HCT116 (cell line): Measurements from ENCODE around the gene CPNE7. TPM values are rescaled to one million over a fixed set of nuclear protein-coding genes. Genes with fewer than 3 reads are reported as not detected.

Experiments used
- ATAC-seq: fragments of 200-7000 bp; cut with Tn5 transposase; 2 replicates; pipeline ENCODE4 v1.9.1; 2020; ENCODE audit warnings: mild to moderate bottlenecking, moderate library complexity
- BruUV-seq: library from RNA; stranded (reverse); fragments of 400-500 nt; replicated peaks from 2 replicates; lab custom pipeline; 2021; lab: Mats Ljungman, UMichigan
- CTCF ChIA-PET: fragments of 300-600 bp; sonication (Branson Sonifier 250); formaldehyde crosslinking; loops from one replicate; lab custom pipeline; 2021; ENCODE audit warnings: antibody characterized with exemption; lab: Charles Lee
- POLR2A ChIA-PET: fragments of 300-600, 350-600 bp; sonication (Branson Sonifier 250); formaldehyde crosslinking; loops from one replicate; lab custom pipeline; 2021; ENCODE audit warnings: antibody characterized with exemption; lab: Charles Lee
- RAD21 ChIA-PET, 2 experiments: fragments of 300-600 bp; sonication (Branson Sonifier 250); formaldehyde crosslinking; loops; one replicate each; lab custom pipeline; 2023; ENCODE audit warnings: low total read pairs in 2 of 2; ENCODE audit not compliant: uncharacterized antibody in 2 of 2, unreplicated experiment in 2 of 2, low non-redundant PET in 1 of 2; lab: Charles Lee
- DNase-seq: peaks from one replicate; pipeline ENCODE4 v3.0.0-alpha.2; 2010; ENCODE audit warnings: low read depth, low spot score
- H2AFZ ChIP-seq: fragments of 200-600 bp; shearing (Covaris generic), sonication (generic); 2 replicates; pipeline ENCODE4 v1.6.1; 2017; ENCODE audit warnings: low read depth, mixed run types, mixed read lengths, antibody characterized with exemption, low read length; ENCODE audit not compliant: poor library complexity, severe bottlenecking
- H3K27ac ChIP-seq: 2 replicates; pipeline ENCODE4 v1.5.1; 2012; ENCODE audit warnings: low read depth, low read length
- H3K27me3 ChIP-seq: fragments of 200-600 bp; sonication (generic); 2 replicates; pipeline ENCODE4 v1.6.1; 2016; ENCODE audit warnings: mixed run types, low read length, mixed read lengths; ENCODE audit not compliant: insufficient read depth
- H3K36me3 ChIP-seq, 2 experiments: fragments of 200-500 bp in 1 of 2; fragments of 200-600 bp in 1 of 2; sonication (Bioruptor generic) in 1 of 2; sonication (generic) in 1 of 2; 2 replicates each; pipeline versions ENCODE4 v1.5.1 to v1.6.1; 2014 to 2016; ENCODE audit warnings: low read length in 2 of 2, inconsistent platforms in 1 of 2, mixed read lengths in 1 of 2, mixed run types in 1 of 2; ENCODE audit not compliant: insufficient read depth in 2 of 2, control insufficient read depth in 1 of 2
- H3K4me1 ChIP-seq, 2 experiments: fragments of 200-600 bp in 1 of 2; sonication (generic) in 1 of 2; 2 replicates each; pipeline versions ENCODE4 v1.5.1 to v1.6.1; 2012 to 2017; ENCODE audit warnings: low read length in 2 of 2, inconsistent platforms in 1 of 2, mild to moderate bottlenecking in 1 of 2, mixed read lengths in 1 of 2, mixed run types in 1 of 2, moderate library complexity in 1 of 2; ENCODE audit not compliant: insufficient read depth in 2 of 2, control insufficient read depth in 1 of 2
- H3K4me2 ChIP-seq: fragments of 200-600 bp; sonication (generic); 2 replicates; pipeline ENCODE4 v1.6.1; 2017; ENCODE audit warnings: mixed run types, low read length, mixed read lengths
- H3K4me3 ChIP-seq, 2 experiments: fragments of 200-600 bp in 1 of 2; sonication (generic) in 1 of 2; replicated peaks in 1 of 2; 2 replicates each; pipeline ENCODE4 v1.5.1; 2011 to 2016; ENCODE audit warnings: low read length in 2 of 2, control low read depth in 1 of 2, low read depth in 1 of 2, mild to moderate bottlenecking in 1 of 2, mixed read lengths in 1 of 2, mixed run types in 1 of 2
- H3K79me2 ChIP-seq: fragments of 200-600 bp; sonication (generic); 2 replicates; pipeline ENCODE4 v1.6.1; 2017; ENCODE audit warnings: mild to moderate bottlenecking, mixed run types, low read length, moderate library complexity, mixed read lengths; ENCODE audit not compliant: insufficient read depth
- H3K9ac ChIP-seq: fragments of 200-600 bp; sonication (generic); 2 replicates; pipeline ENCODE4 v1.6.1; 2016; ENCODE audit warnings: low read length, mixed read lengths
- H3K9me2 ChIP-seq: fragments of 200-600 bp; sonication (generic), shearing (Covaris generic); 2 replicates; pipeline ENCODE4 v1.6.1; 2017; ENCODE audit warnings: mixed run types, mild to moderate bottlenecking, moderate library complexity; ENCODE audit not compliant: insufficient read depth
- H3K9me3 ChIP-seq, 2 experiments: fragments of 200-500 bp in 1 of 2; fragments of 200-600 bp in 1 of 2; sonication (Bioruptor generic) in 1 of 2; sonication (generic) in 1 of 2; 2 replicates each; pipeline ENCODE4 v1.6.1; 2014 to 2017; ENCODE audit warnings: low read length in 2 of 2, mixed read lengths in 2 of 2, inconsistent platforms in 1 of 2, low read depth in 1 of 2, mild to moderate bottlenecking in 1 of 2, mixed run types in 1 of 2, moderate library complexity in 1 of 2; ENCODE audit not compliant: control insufficient read depth in 1 of 2, insufficient read depth in 1 of 2
- H4K20me1 ChIP-seq: fragments of 200-600 bp; sonication (generic), shearing (Covaris generic); 2 replicates; pipeline ENCODE4 v1.6.1; 2017; ENCODE audit warnings: mixed run types, mild to moderate bottlenecking, moderate library complexity; ENCODE audit not compliant: insufficient read depth
- ATF3 ChIP-seq: IDR thresholded peaks from 2 replicates; pipeline ENCODE4 v1.6.1; 2012
- CBX3 ChIP-seq: IDR thresholded peaks from 2 replicates; pipeline ENCODE4 v1.6.1; 2012; ENCODE audit warnings: low read depth
- EGR1 ChIP-seq: IDR thresholded peaks from 2 replicates; pipeline ENCODE4 v1.6.1; 2012; ENCODE audit warnings: low read depth
- ELF1 ChIP-seq: IDR thresholded peaks from 2 replicates; pipeline ENCODE4 v1.6.1; 2012; ENCODE audit warnings: low read depth, borderline replicate concordance
- EZH2 ChIP-seq: fragments of 200-600 bp; sonication (generic); IDR thresholded peaks from 2 replicates; pipeline ENCODE4 v1.6.1; 2017; ENCODE audit warnings: antibody characterized with exemption, mixed run types
- EZH2phosphoT487 ChIP-seq: fragments of 200-600 bp; IDR thresholded peaks from 2 replicates; pipeline ENCODE4 v1.6.1; 2018; ENCODE audit warnings: antibody characterized with exemption, borderline replicate concordance
- POLR2A ChIP-seq: IDR thresholded peaks from 2 replicates; pipeline ENCODE4 v1.7.0; 2011; ENCODE audit warnings: borderline replicate concordance; ENCODE audit not compliant: insufficient read depth, insufficient read length; ENCODE audit errors: extremely low read depth
- POLR2AphosphoS5 ChIP-seq: IDR thresholded peaks from 2 replicates; pipeline ENCODE4 v1.6.1; 2011; ENCODE audit warnings: mild to moderate bottlenecking, low read depth, low read length, moderate library complexity
- RAD21 ChIP-seq: IDR thresholded peaks from 2 replicates; pipeline ENCODE4 v1.6.1; 2012; ENCODE audit warnings: low read depth, mild to moderate bottlenecking
- REST ChIP-seq: IDR thresholded peaks from 2 replicates; pipeline ENCODE4 v1.6.1; 2012; ENCODE audit warnings: low read depth
- SP1 ChIP-seq: IDR thresholded peaks from 2 replicates; pipeline ENCODE4 v1.6.1; 2012; ENCODE audit warnings: low read depth
- SRF ChIP-seq: IDR thresholded peaks from 2 replicates; pipeline ENCODE4 v1.6.1; 2012; ENCODE audit warnings: low read depth
- YY1 ChIP-seq: IDR thresholded peaks from 2 replicates; pipeline ENCODE4 v1.6.1; 2011; ENCODE audit warnings: low read length, low read depth, moderate library complexity, mild to moderate bottlenecking; ENCODE audit not compliant: insufficient replicate concordance; ENCODE audit errors: extremely low read depth
- ZFX ChIP-seq: fragments of 450-650 bp; IDR thresholded peaks from 2 replicates; pipeline ENCODE4 v1.6.1; 2017
- ZNF274 ChIP-seq: fragments of 200-500 bp; sonication (Bioruptor generic); IDR thresholded peaks from 2 replicates; pipeline ENCODE4 v1.6.1; 2014; ENCODE audit warnings: mild to moderate bottlenecking, low read depth, low read length, inconsistent platforms
- intact Hi-C: fragments of 100-400 bp; cut with micrococcal nuclease; formaldehyde crosslinking; loops from 2 replicates; pipeline ENCODE4 v1.10.0; 2022
- total RNA-seq: library from RNA; stranded (reverse); gene quantifications from one replicate; pipeline ENCODE4 v1.2.1, GENCODE V29; 2021; ENCODE audit not compliant: unreplicated experiment
- TF ChIP-seq, protein P1 (sequence below): IDR thresholded peaks from 2 replicates; pipeline ENCODE4 v1.6.1; 2011; ENCODE audit warnings: mild to moderate bottlenecking, low read length, moderate library complexity; ENCODE audit not compliant: insufficient replicate concordance; ENCODE audit errors: extremely low read depth
- TF ChIP-seq, protein P2 (sequence below), 3 experiments: fragments of 200-600 bp in 1 of 3; sonication (generic) in 1 of 3; IDR thresholded peaks in 2 of 3; conservative IDR thresholded peaks in 1 of 3; 2 replicates each; pipeline ENCODE4 v1.5.1; 2012 to 2017; ENCODE audit warnings: low read depth in 2 of 3, low read length in 2 of 3, antibody characterized with exemption in 1 of 3, borderline replicate concordance in 1 of 3, control low read depth in 1 of 3, mild to moderate bottlenecking in 1 of 3, mixed read lengths in 1 of 3, mixed run types in 1 of 3, moderate library complexity in 1 of 3; ENCODE audit not compliant: insufficient read depth in 1 of 3
- TF ChIP-seq, protein P3 (sequence below): IDR thresholded peaks from 2 replicates; pipeline ENCODE4 v1.6.1; 2012

The CPNE7 gene
- total RNA-seq, 1 experiment from 2014 or later, result 201 TPM

DNA sequence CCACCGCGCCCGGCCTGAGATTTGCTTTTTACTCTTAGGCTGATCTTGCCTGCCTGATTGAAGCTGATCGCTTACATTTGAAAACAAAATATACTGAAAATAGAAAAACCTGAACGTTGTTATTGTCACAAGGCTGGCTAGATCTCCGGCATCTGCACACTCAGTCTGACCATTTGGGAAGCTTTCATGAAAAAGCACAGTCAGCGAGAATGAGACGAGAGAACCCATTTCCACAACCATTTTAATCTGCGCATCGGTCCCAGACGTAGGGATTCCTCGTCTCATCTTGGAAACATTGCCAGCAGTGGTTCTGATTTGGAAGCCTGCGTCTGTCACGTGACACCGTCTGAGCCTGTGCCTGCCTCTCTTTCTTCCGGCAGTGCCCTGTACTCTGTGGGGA, 46.5 kb upstream of the CPNE7 start:
- no peak overlapping the region for H3K4me2 ChIP-seq
- H3K79me2 ChIP-seq, result peaks cover 10% of the 10 kb centered on the region; the same call in 1 of the 2 replicates
- no peaks in the 10 kb centered on the region for H3K9me3 ChIP-seq
- no peaks in the 10 kb centered on the region for H3K27me3 ChIP-seq
- TF ChIP-seq, protein P1, sequence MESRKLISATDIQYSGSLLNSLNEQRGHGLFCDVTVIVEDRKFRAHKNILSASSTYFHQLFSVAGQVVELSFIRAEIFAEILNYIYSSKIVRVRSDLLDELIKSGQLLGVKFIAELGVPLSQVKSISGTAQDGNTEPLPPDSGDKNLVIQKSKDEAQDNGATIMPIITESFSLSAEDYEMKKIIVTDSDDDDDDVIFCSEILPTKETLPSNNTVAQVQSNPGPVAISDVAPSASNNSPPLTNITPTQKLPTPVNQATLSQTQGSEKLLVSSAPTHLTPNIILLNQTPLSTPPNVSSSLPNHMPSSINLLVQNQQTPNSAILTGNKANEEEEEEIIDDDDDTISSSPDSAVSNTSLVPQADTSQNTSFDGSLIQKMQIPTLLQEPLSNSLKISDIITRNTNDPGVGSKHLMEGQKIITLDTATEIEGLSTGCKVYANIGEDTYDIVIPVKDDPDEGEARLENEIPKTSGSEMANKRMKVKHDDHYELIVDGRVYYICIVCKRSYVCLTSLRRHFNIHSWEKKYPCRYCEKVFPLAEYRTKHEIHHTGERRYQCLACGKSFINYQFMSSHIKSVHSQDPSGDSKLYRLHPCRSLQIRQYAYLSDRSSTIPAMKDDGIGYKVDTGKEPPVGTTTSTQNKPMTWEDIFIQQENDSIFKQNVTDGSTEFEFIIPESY, result no peak
- TF ChIP-seq ATF3 (no peak), POLR2A (no peak), RAD21 (no peak), EGR1 (no peak), EZH2 (no peak), POLR2AphosphoS5 (no peak), SRF (no peak), ZNF274 (no peak), CBX3 (no peak), SP1 (no peak), ELF1 (no peak), EZH2phosphoT487 (no peak), REST (no peak), ZFX (no peak), YY1 (no peak)
- TF ChIP-seq, protein P2, sequence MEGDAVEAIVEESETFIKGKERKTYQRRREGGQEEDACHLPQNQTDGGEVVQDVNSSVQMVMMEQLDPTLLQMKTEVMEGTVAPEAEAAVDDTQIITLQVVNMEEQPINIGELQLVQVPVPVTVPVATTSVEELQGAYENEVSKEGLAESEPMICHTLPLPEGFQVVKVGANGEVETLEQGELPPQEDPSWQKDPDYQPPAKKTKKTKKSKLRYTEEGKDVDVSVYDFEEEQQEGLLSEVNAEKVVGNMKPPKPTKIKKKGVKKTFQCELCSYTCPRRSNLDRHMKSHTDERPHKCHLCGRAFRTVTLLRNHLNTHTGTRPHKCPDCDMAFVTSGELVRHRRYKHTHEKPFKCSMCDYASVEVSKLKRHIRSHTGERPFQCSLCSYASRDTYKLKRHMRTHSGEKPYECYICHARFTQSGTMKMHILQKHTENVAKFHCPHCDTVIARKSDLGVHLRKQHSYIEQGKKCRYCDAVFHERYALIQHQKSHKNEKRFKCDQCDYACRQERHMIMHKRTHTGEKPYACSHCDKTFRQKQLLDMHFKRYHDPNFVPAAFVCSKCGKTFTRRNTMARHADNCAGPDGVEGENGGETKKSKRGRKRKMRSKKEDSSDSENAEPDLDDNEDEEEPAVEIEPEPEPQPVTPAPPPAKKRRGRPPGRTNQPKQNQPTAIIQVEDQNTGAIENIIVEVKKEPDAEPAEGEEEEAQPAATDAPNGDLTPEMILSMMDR (IDR thresholded peaks at IDR 0.05 in 2 of 3, conservative IDR thresholded peaks at IDR 0.05 in 1 of 3; ENCODE audit: borderline replicate concordance in 1 of 3, insufficient read depth in 1 of 3, low read depth in 2 of 3, low read length in 2 of 3), result no peak
- TF ChIP-seq, protein P3, sequence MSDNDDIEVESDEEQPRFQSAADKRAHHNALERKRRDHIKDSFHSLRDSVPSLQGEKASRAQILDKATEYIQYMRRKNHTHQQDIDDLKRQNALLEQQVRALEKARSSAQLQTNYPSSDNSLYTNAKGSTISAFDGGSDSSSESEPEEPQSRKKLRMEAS, result no peak
- TF ChIP-seq, all 23 proteins: peak for 0
- H4K20me1 ChIP-seq, result 0 out of 2 replicates have a peak, but pooled peaks cover 5% of the 10 kb centered on the region
- no peak overlapping the region for H3K9ac ChIP-seq
- BruUV-seq, result no TSS peak
- H3K4me1 ChIP-seq, result no peaks in the 10 kb centered on the region
- POLR2A ChIA-PET, result no interaction called here
- RAD21 ChIA-PET, result no interaction called here
- intact Hi-C loops, result no loop called here
- H3K36me3 ChIP-seq, result peaks cover 60 to 68% of the 10 kb centered on the region in 2 experiments
- H3K27ac ChIP-seq, result no peak overlapping the region
- no peak overlapping the region for H2AFZ ChIP-seq
- ATAC-seq (no peak), DNase-seq (no peak)
- H3K9me2 ChIP-seq, result no peaks in the 10 kb centered on the region
- CTCF ChIA-PET, result no interaction called here
- H3K4me3 ChIP-seq, result no peak overlapping the region
